H9 (cell line): ENCODE results near the gene KRTAP5-1. TPM values are rescaled to one million over a fixed set of nuclear protein-coding genes. Genes with fewer than 3 reads are reported as not detected.

Source experiments
- DNase-seq: peaks from one replicate; pipeline ENCODE4 v3.0.0-alpha.2; 2017
- H2AFZ ChIP-seq: one replicate; pipeline ENCODE4 v1.6.1; 2013; ENCODE audit warnings: mild to moderate bottlenecking, low read length, control low read depth, moderate library complexity
- H2AK5ac ChIP-seq: 2 replicates; pipeline ENCODE4 v1.6.1; 2013; ENCODE audit warnings: low read length, control low read depth, mixed read lengths; ENCODE audit not compliant: insufficient read length
- H2BK120ac ChIP-seq: one replicate; pipeline ENCODE4 v1.6.1; 2013; ENCODE audit warnings: low read depth, mild to moderate bottlenecking, low read length, control low read depth, inconsistent platforms; ENCODE audit not compliant: poor library complexity, severe bottlenecking
- H2BK12ac ChIP-seq: 2 replicates; pipeline ENCODE4 v1.6.1; 2013; ENCODE audit warnings: low read length, control low read depth, mixed read lengths, low read depth; ENCODE audit not compliant: insufficient read length
- H2BK15ac ChIP-seq: 2 replicates; pipeline ENCODE4 v1.6.1; 2013; ENCODE audit warnings: low read depth, low read length, control low read depth
- H2BK20ac ChIP-seq: one replicate; pipeline ENCODE4 v1.6.1; 2013; ENCODE audit warnings: low read depth, mild to moderate bottlenecking, low read length, control low read depth, inconsistent platforms; ENCODE audit not compliant: poor library complexity, severe bottlenecking
- H2BK5ac ChIP-seq: 2 replicates; pipeline ENCODE4 v1.6.1; 2013; ENCODE audit warnings: low read length, control low read depth, mixed read lengths; ENCODE audit not compliant: insufficient read length
- H3K14ac ChIP-seq: 2 replicates; pipeline ENCODE4 v1.6.1; 2013; ENCODE audit warnings: low read length, control low read depth; ENCODE audit not compliant: insufficient read depth
- H3K18ac ChIP-seq: 2 replicates; pipeline ENCODE4 v1.6.1; 2013; ENCODE audit warnings: low read depth, mild to moderate bottlenecking, mixed read lengths, low read length, control low read depth; ENCODE audit not compliant: insufficient read length
- H3K23ac ChIP-seq: 2 replicates; pipeline ENCODE4 v1.6.1; 2013; ENCODE audit warnings: low read length, control low read depth, mixed read lengths, low read depth; ENCODE audit not compliant: insufficient read length
- H3K23me2 ChIP-seq: 2 replicates; pipeline ENCODE4 v1.6.1; 2013; ENCODE audit warnings: low read depth, mild to moderate bottlenecking, mixed read lengths, low read length, control low read depth; ENCODE audit not compliant: insufficient read length, poor library complexity, severe bottlenecking
- H3K27ac ChIP-seq: 2 replicates; pipeline ENCODE4 v1.5.1; 2013; ENCODE audit warnings: low read length, control low read depth, mixed read lengths, low read depth; ENCODE audit not compliant: insufficient read length
- H3K27me3 ChIP-seq: 2 replicates; pipeline ENCODE4 v1.6.1; 2013; ENCODE audit warnings: low read length, control low read depth, inconsistent platforms; ENCODE audit not compliant: insufficient read depth
- H3K4ac ChIP-seq: 2 replicates; pipeline ENCODE4 v1.6.1; 2013; ENCODE audit warnings: low read depth, mild to moderate bottlenecking, control low read depth, inconsistent platforms, low read length, moderate library complexity
- H3K4me1 ChIP-seq: 2 replicates; pipeline ENCODE4 v1.6.1; 2013; ENCODE audit warnings: low read length, control low read depth, inconsistent platforms; ENCODE audit not compliant: insufficient read depth
- H3K4me2 ChIP-seq: 2 replicates; pipeline ENCODE4 v1.6.1; 2013; ENCODE audit warnings: low read length, control low read depth, mixed read lengths; ENCODE audit not compliant: insufficient read length, insufficient read depth
- H3K56ac ChIP-seq: 2 replicates; pipeline ENCODE4 v1.6.1; 2013; ENCODE audit warnings: low read depth, mild to moderate bottlenecking, mixed read lengths, low read length, control low read depth; ENCODE audit not compliant: insufficient read length
- H3K79me1 ChIP-seq: 2 replicates; pipeline ENCODE4 v1.6.1; 2013; ENCODE audit warnings: low read depth, mild to moderate bottlenecking, moderate library complexity, low read length, control low read depth, inconsistent platforms; ENCODE audit not compliant: insufficient read depth, poor library complexity, severe bottlenecking
- H3K79me2 ChIP-seq: 2 replicates; pipeline ENCODE4 v1.6.1; 2013; ENCODE audit warnings: low read length, control low read depth, inconsistent platforms; ENCODE audit not compliant: insufficient read depth
- H3K9ac ChIP-seq: 2 replicates; pipeline ENCODE4 v1.6.1; 2013; ENCODE audit warnings: low read length, control low read depth, mixed read lengths; ENCODE audit not compliant: insufficient read length; ENCODE audit errors: extremely low read depth
- H3K9me3 ChIP-seq: one replicate; pipeline ENCODE4 v1.6.1; 2013; ENCODE audit warnings: low read depth, low read length, inconsistent platforms; ENCODE audit not compliant: control insufficient read depth
- H3T11ph ChIP-seq: one replicate; pipeline ENCODE4 v1.6.1; 2013; ENCODE audit warnings: mild to moderate bottlenecking, low read length, control low read depth, inconsistent platforms
- H4K20me1 ChIP-seq: one replicate; pipeline ENCODE4 v1.6.1; 2013; ENCODE audit not compliant: control insufficient read depth, insufficient read length, insufficient read depth
- H4K5ac ChIP-seq: 2 replicates; pipeline ENCODE4 v1.6.1; 2013; ENCODE audit warnings: low read depth, mild to moderate bottlenecking, mixed read lengths, low read length, control low read depth; ENCODE audit not compliant: insufficient read length
- H4K8ac ChIP-seq: replicated peaks from 2 replicates; pipeline ENCODE4 v1.6.1; 2013; ENCODE audit warnings: low read length, control low read depth, mixed read lengths, low read depth; ENCODE audit not compliant: insufficient read length
- H4K91ac ChIP-seq: 2 replicates; pipeline ENCODE4 v1.6.1; 2013; ENCODE audit warnings: low read depth, mild to moderate bottlenecking, moderate library complexity, mixed read lengths, low read length, control low read depth; ENCODE audit not compliant: insufficient read length
- H3K27ac Mint-ChIP-seq, 3 experiments: 2 replicates in 2 of 3; 3 replicates in 1 of 3; pipeline ENCODE4 v1.8.0; 2020 to 2021; ENCODE audit warnings: mixed read lengths in 3 of 3, mild to moderate bottlenecking in 1 of 3, moderate library complexity in 1 of 3
- H3K27me3 Mint-ChIP-seq: 2 replicates; pipeline ENCODE4 v1.8.0; 2021; ENCODE audit warnings: low read depth, mild to moderate bottlenecking, moderate library complexity, mixed read lengths
- H3K36me3 Mint-ChIP-seq, 3 experiments: 2 replicates in 2 of 3; 3 replicates in 1 of 3; pipeline ENCODE4 v1.8.0; 2020 to 2021; ENCODE audit warnings: low read depth in 3 of 3, mixed read lengths in 3 of 3; ENCODE audit not compliant: insufficient read depth in 1 of 3
- H3K4me1 Mint-ChIP-seq, 2 experiments: 2 replicates each; pipeline ENCODE4 v1.8.0; 2020; ENCODE audit warnings: mixed read lengths in 2 of 2
- H3K4me3 Mint-ChIP-seq, 2 experiments: 2 replicates in 1 of 2; 3 replicates in 1 of 2; pipeline ENCODE4 v1.8.0; 2020 to 2021; ENCODE audit warnings: mild to moderate bottlenecking in 2 of 2, mixed read lengths in 2 of 2, moderate library complexity in 1 of 2
- H3K9me3 Mint-ChIP-seq, 2 experiments: 2 replicates in 1 of 2; 3 replicates in 1 of 2; pipeline ENCODE4 v1.8.0; 2020; ENCODE audit warnings: mild to moderate bottlenecking in 2 of 2, mixed read lengths in 2 of 2, moderate library complexity in 1 of 2
- CTCF ChIP-seq: fragments of 200-600 bp; sonication (generic); conservative IDR thresholded peaks from 3 replicates; pipeline ENCODE4 v1.8.0; 2021; ENCODE audit warnings: antibody characterized with exemption, mild to moderate bottlenecking
- WGBS: extraction: QIAGEN DNeasy Blood & Tissue Kit; methylation state at CpG from one replicate; pipeline ENCODE4 v1.1.7; 2013; ENCODE audit warnings: missing lambda C conversion rate, low lambda C conversion rate, mixed read lengths; ENCODE audit not compliant: insufficient read length; ENCODE audit errors: extremely low coverage; 5-methylcytosine and 5-hydroxymethylcytosine counted together
- total RNA-seq: library from RNA; stranded (reverse); gene quantifications from 2 replicates; pipeline ENCODE4 v1.2.1, GENCODE V29; 2021

Gene KRTAP5-1
- total RNA-seq, 1 experiment from 2014 or later: not detected

- Histone ChIP-seq H3K79me2 (no peaks in the 10 kb centered on the region), H3T11ph (no peak overlapping the region), H3K27me3 (no peaks in the 10 kb centered on the region; the same call in 1 of the 2 replicates), H2AK5ac (no peak overlapping the region), H2BK120ac (no peak overlapping the region), H4K8ac (no peak overlapping the region), H3K9me3 (no peaks in the 10 kb centered on the region), H3K27ac (no peak overlapping the region), H3K4ac (no peak overlapping the region), H4K91ac (no peak overlapping the region), H2BK12ac (no peak overlapping the region), H3K56ac (no peak overlapping the region), H4K20me1 (no peaks in the 10 kb centered on the region), H2BK15ac (no peak overlapping the region), H3K4me2 (no peak overlapping the region), H3K18ac (no peak overlapping the region), H3K4me1 (no peaks in the 10 kb centered on the region), H2BK20ac (no peak overlapping the region), H2BK5ac (no peak overlapping the region), H3K9ac (no peak overlapping the region), H2AFZ (no peak overlapping the region), H3K79me1 (peaks cover 3% of the 10 kb centered on the region), H3K23ac (no peak overlapping the region), H4K5ac (no peak overlapping the region), H3K14ac (no peak overlapping the region), H3K23me2 (no peaks in the 10 kb centered on the region)
- H3K4me1 Mint-ChIP-seq: peaks cover 0 to 5% of the 10 kb centered on the region in 2 experiments; a peak in 2 of 4 replicates
- no peak for TF ChIP-seq CTCF
- H3K36me3 Mint-ChIP-seq: no peaks in the 10 kb centered on the region
- H3K9me3 Mint-ChIP-seq: no peaks in the 10 kb centered on the region
- no CpG with 5 or more reads among the region's 6 CpGs for WGBS
- peaks cover 64% of the 10 kb centered on the region for H3K27me3 Mint-ChIP-seq
- no peak overlapping the region for H3K27ac Mint-ChIP-seq
- H3K4me3 Mint-ChIP-seq: no peak overlapping the region
- DNase-seq: no peak
Observed at GRCh38 chr11:1540074-1540473, 45.0 kb downstream of the KRTAP5-1 start.
